ENCODE data around the gene CD40.
"Not testable (repeated sequence)": the region's sequence is repeated elsewhere in the genome, so short reads cannot be mapped to it uniquely, and the experiment has no call there.

CD40 gene

GRCh38 chr20:46117704-46118467 lies at the start of gene CD40:
CD40 (plus strand) TSS chr20:46118314; CDS start chr20:46118344, 30 bp downstream.
- peak; percentile 93 for DNase-seq

DNA sequence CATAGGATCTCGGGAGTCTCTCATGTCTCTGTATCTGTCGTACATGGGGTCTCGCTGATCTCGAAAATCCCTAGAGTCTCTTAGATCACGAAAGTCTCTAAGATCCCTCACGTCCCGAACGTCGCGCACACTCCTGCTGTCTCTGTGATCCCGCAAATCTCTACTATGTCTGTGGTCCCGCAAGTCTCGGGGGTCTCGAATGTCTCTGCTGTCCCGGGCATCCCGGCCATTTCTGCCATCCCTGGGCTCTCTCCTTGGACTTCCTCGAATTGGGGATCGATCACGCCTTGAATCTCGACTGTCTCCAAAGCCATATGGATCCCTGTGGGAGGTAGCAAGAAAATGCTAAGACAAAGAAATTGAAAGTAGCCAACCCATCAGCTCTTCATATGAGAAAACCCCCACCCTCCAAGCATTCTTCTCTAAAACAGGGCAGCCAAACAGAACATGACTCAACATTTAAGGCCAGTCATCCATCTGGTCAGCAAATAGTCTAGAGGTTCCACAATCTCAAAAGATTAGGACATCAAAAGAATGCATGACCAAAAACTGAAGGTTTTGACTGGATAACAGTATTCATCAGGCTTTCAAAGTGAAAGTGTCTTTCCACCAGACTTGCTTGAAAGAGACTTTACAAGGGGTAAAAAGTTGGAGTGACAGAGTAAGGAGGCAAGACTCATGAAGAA lies 47.8 kb upstream of the CD40 start:
- DNase-seq, result no peak

- DNase-seq, result no peak
These were observed 46.5 kb upstream of the CD40 start for GRCh38 chr20:46071573-46071972.

DNA sequence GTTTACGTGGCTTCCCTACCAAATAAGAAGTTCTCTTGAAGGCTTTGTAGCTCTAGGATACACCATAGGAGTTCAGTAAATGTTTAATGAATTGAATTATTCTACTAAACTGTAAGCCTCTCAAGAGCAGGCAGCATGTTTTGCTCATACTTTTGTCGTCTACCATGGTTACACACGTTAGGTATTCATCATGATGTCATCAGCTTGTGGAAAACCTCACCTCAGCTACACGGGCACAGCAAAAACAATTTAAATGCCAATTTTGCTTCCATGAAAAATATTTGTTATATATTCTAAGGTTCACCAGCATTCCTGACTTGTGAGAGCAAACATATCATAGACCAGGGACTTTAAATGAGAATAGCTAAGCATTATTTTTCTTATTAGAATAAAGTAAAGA lies 45.1 kb upstream of the CD40 start:
- DNase-seq, result no peak

DNA sequence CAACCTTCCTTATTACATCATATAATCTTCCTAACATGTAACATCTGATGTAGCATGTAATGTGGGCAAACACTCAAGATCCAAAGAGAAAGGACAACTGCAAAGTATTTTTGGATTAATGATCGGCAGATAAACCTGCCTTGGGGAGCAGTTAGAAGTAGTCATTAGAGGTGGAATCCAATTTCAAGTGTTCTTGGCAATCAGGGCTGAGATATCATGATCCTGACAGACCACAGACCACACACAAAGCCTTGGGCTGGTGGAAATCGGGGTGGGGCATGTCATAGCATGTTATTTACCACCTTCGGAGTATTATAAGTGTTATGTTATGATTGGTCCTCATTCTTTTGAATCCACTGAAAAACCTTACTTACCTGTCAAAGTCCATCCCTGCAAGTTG lies 44.7 kb upstream of the CD40 start:
- no peak for DNase-seq

GRCh38 chr20:46074006-46074405 lies 44.1 kb upstream of the CD40 start:
- no peak for DNase-seq

DNA sequence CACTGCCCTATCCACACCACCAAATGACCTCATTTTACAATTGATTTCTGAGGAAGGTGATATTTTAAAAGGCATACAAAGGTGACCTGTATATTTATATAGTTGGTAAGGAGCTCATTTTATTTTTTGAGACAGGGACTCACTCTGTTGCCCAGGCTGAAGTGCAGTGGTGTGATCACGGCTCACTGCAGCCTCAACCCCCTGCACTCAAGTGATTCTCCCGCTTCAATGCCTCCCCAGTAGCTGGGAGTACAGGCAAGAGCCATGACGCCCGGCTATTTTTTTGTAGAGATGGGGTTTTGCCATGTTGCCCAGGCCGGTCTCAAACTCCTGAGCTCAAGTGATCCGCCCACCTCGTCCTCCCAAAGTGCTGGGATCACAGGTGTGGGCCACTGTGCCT lies 41.3 kb upstream of the CD40 start:
- no peak for DNase-seq

DNA sequence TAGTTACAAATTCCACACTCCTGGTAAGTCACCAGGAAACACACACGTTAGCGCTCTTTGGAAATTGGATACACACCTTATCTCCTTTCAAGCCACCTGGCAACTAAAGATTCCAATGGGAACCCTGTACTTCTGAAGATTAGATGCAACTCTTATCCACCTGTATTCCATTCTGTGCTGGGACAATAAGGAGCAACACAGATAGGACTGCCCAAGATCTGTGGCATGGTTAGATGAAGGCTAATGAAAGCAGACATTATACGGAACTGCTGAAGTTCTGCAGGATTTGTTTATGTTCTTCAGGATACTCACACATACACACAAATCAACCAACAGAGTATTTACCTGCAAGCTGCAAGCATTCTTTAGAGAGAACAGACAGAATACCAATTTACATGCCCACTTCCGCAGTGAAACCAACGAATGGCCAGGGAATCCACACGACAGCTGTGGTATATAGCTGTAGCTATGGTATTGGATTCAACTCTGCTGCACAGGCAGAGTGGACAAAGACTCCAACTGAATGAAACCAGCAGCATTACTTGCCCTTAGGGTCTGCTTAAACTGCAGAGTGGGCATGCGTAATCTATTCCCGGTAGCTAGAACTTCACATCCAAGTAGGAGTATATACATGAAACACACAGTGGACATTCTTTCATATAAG lies 40.3 kb upstream of the CD40 start:
- DNase-seq, result no peak

DNA sequence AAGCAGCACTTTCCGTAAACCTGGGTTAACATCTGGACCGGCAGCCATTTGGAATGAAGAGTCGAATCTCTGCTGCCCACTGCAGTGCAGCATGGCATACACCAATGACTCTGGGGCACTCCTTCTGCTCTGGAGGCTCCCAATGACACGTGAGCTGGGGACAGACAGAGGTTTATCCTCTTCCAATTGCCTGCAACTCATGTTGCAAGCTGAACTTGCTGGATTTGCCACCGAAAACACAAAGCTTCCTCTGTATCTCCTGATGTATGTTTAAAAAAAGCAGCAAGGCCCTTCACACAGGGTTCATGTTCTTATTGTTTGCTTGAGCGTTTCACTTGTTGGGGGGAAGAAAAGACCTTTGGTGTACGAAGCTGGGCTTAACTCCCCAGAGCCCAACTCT lies 39.2 kb upstream of the CD40 start:
- DNase-seq, result no peak

DNA sequence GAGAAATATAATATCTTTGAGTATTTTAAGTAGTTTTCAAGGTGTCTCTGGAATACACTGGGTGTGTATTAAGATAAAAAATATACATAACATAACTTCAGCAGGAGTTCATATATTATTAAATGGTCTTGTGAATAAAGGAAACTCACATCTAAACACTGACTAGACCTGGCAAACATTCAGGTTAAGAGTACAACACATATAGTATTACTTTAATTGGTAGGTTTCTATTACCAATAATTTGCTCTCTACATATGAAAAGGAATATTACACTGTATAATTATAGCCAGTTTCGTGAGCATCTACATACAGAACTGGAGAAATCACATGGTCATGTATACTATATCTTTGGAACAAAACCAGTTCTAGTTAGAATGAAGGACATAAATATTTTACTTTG lies 37.0 kb upstream of the CD40 start:
- no peak for DNase-seq

GRCh38 chr20:46083101-46083500 lies 35.0 kb upstream of the CD40 start:
- DNase-seq, result no peak

DNA sequence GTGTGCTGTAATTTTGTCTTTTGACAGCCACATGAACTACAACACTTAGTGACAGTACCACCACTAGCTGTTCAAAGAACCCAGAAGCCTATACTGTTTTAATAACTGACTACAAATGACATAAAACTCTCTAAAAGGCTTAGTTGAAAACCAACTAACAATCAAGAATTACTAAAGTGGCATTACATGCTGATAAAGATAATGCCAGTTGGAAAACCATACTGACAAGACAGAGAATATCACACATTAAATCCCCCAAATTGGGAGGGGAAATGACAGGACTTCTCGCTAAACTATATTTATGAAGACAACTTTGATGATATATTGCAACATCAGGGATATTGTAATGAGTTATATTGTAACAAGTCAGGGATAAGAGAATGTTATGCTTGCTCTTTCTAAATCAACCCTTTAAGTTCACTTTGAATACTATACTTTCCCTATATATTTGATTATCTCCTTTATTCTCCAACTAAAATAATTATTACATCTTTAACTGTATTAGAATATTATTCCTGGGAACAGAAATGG lies 34.5 kb upstream of the CD40 start:
- DNase-seq, result no peak

- DNase-seq, result no peak
These were observed 33.3 kb upstream of the CD40 start for GRCh38 chr20:46084805-46085178.

- peak; percentile 22 for DNase-seq
These were observed 32.8 kb upstream of the CD40 start for GRCh38 chr20:46085179-46085851.

DNA sequence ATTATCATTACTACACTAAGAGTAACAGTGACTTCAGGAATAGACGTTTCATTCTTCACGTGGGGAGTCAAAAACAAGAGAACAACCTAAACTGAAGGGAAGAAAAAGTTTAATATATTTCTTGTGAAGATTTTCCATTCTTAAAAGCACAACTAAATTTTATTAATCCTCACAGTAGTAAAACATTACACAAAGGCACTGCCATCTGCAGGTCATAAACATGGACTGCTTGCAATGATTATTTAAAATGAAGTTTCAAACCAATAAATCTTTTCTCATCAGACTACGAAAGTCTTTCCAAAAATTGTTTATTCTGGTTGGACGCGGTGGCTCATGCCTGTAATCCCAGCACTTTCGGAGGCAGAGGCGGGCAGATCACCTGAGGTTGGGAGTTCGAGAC lies 31.0 kb upstream of the CD40 start:
- no peak for DNase-seq

DNA sequence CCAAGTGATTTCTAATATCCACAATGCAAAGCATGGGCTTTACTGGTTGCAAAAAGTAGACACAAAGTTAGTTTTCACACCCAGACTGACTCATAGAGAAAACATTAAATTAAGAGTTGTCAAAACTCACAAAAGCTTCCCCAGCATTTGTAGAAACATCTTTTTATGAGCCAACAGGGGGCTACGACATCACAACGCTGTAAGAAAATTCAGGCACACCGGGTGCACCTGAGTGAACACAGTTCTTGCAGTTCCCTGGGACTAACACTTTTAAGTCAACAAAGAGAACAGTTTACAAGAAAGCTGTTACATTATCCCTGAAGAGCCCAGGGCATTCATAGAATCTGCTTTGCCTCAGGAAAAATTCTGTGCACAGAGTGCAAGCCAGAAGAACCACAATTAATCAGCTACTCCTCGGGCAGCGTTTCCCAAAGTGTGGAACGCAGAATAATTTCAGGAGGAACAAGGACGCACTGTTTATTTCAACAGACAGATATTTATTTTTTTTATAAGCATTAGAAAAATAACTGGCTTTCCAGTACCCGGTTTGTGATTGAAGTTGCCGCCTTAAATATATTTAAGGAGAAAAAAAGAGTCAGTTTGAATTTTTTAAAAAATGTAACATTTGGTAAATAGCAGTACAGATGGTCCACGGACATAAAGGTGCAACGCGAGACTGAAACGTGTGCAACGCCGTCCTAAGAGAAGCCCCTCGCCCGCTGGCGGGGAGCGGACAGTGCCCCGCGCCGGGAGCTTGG lies 29.5 kb upstream of the CD40 start:
- no peak for DNase-seq

- no peak for DNase-seq
These were observed 29.0 kb upstream of the CD40 start for GRCh38 chr20:46089167-46089416.

DNA sequence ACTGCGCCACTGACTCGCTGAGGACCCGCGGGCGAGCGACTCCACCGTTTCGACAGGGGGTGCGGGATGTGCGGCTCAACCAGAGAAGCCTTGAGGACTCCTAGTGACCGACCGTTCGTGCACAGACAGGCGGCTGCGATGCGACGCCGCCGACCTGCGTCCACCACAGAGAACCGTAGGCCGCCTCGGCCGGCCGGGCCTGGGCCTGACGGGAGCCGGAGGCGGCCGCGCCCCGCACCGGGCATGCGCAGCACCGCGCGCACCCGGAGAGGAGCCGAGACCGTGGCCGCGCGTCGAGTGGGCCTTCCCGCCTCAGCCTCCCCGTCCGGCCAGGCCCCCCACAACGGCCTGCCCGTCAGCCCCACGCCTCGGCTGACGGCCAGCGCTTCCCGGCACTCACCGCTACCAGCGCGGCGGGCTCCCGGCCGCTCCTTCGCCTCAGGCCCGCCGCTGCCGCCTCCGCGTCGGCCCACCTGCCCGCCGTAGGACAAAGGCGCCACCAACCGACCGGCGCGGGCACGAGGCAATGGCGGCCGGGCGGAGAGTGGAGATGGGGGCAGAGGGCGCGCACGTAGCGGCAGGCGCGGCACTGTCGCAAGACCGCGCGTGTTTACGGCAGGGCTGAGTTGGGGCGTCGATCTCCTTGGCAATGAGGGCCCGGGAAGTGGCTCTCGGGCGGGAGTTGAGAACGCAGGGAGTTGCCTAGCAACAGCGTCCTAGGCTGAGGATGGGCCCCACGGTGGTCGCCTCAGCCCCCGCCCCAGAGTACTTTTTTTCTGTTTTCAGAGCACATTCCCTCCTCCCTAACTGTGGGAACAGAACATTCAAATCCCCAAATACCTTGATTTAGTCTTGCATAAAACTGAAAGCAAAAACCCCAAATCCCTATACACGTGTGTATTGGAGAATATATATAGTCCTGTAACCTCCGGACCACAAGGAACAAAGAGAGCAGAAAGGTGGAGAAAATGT lies 28.4 kb upstream of the CD40 start, which contains the start of gene NCOA5:
NCOA5 (minus strand) TSS at position 546 of the 972 bp plus-strand sequence. CDS start 10,538 bp downstream, outside the sequence.
- DNase-seq, result peak; percentile 90

DNA sequence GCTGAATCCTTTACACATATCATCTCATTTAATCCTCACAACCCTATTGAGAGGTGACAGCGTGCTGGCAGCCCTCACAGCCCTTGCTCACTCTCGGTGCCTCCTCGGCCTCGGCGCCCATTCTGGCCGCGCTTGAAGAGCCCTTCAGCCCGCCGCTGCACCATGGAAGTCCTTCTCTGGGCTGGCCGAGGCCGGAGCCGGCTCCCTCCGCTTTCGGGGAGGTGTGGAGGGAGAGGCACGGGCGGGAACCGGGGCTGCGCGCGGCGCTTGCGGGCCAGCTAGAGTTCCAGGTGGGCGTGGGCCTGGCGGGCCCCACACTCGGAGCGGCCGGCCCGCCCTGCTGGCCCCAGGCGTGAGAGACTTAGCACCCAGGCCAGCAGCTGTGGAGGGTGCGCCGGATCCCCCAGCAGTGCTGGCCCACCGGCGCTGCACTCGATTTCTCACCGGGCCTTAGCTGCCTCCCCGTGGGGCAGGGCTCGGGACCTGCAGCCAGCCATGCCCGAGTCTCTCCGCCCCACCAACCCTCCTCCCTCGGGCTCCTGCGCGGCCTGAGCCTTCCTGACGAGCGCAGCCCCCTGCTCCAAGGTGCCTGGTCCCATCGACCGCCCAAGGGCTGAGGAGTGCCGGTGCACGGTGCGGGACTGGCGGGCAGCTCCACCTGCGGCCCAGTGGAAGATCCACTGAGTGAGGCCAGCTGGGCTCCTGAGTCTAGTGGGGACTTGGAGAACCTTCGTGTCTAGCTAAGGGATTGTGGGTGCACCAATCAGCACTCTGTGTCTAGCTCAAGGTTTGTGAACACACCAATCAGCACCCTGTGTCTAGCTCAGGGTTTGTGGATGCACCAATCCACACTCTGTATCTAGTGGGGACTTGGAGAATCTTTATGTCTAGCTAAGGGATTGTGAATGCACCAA lies 26.2 kb upstream of the CD40 start:
- DNase-seq, result not testable (repeated sequence)

- DNase-seq, result no peak
These were observed 24.6 kb upstream of the CD40 start for GRCh38 chr20:46093531-46093930.
